DLD1 (cell line): ENCODE measurements around the gene COMMD10.

ENCODE experiments used
- in situ Hi-C: cut with HindIII; loops from 2 replicates; pipeline ENCODE4 v1.10.0; 2017; ENCODE audit warnings: low sequenced_read_pairs

The COMMD10 gene

GRCh38 chr5:116281309-116281708 is 196.5 kb downstream of the COMMD10 start:
- in situ Hi-C loops, result no loop called here

- in situ Hi-C loops, result no loop called here
Observed at GRCh38 chr5:116288524-116288923, 203.7 kb downstream of the COMMD10 start.

- in situ Hi-C loops, result no loop called here
Observed at GRCh38 chr5:116289276-116289675, 204.5 kb downstream of the COMMD10 start.

GRCh38 chr5:116291271-116291670 is 206.4 kb downstream of the COMMD10 start:
- in situ Hi-C loops, result no loop called here

- in situ Hi-C loops, result no loop called here
Observed at GRCh38 chr5:116292321-116292720, 207.5 kb downstream of the COMMD10 start.

GRCh38 chr5:116296335-116297072 is 211.7 kb downstream of the COMMD10 start:
- in situ Hi-C loops, result no loop called here

GRCh38 chr5:116297296-116297814 is 212.5 kb downstream of the COMMD10 start:
- in situ Hi-C loops, result no loop called here

GRCh38 chr5:116299746-116300640 is 215.2 kb downstream of the COMMD10 start:
- in situ Hi-C loops, result no loop called here

- in situ Hi-C loops, result no loop called here
Observed at GRCh38 chr5:116301110-116301509, 216.3 kb downstream of the COMMD10 start.

GRCh38 chr5:116303340-116303739 is 218.5 kb downstream of the COMMD10 start:
- in situ Hi-C loops, result no loop called here

- in situ Hi-C loops, result no loop called here
Observed at GRCh38 chr5:116303810-116304209, 219.0 kb downstream of the COMMD10 start.

- in situ Hi-C loops, result no loop called here
Observed at GRCh38 chr5:116305899-116306298, 221.1 kb downstream of the COMMD10 start.

- in situ Hi-C loops, result no loop called here
Observed at GRCh38 chr5:116306846-116307245, 222.0 kb downstream of the COMMD10 start.

- in situ Hi-C loops, result no loop called here
Observed at GRCh38 chr5:116308391-116308790, 223.6 kb downstream of the COMMD10 start.

- in situ Hi-C loops, result no loop called here
Observed at GRCh38 chr5:116313366-116313765, 228.5 kb downstream of the COMMD10 start.

GRCh38 chr5:116315531-116315930 is 230.7 kb downstream of the COMMD10 start:
- in situ Hi-C loops, result no loop called here

- in situ Hi-C loops, result no loop called here
Observed at GRCh38 chr5:116318091-116318854, 233.4 kb downstream of the COMMD10 start.

- in situ Hi-C loops, result no loop called here
Observed at GRCh38 chr5:116320486-116320885, 235.7 kb downstream of the COMMD10 start.

GRCh38 chr5:116329503-116329902 is 244.7 kb downstream of the COMMD10 start:
- in situ Hi-C loops, result no loop called here

GRCh38 chr5:116340799-116341198 is 256.0 kb downstream of the COMMD10 start:
- in situ Hi-C loops, result no loop called here
